Right lung (tissue), 5 donors: Measurements from ENCODE around the gene POLR3GL. TPM values are rescaled to one million over a fixed set of nuclear protein-coding genes. Genes with fewer than 3 reads are reported as not detected.
A peak's percentile ranks its signal among the peaks of the same experiment; 100 is the strongest.

Source experiments
- DNase-seq, 2 donors: peaks; one replicate each; pipeline ENCODE4 v3.0.0-alpha.2; 2013
- polyA plus RNA-seq, 5 donors: library from polyadenylated mRNA; unstranded; fragments of 120-200 nt; gene quantifications; one replicate each; pipeline versions ENCODE4 v1.2.1 to v1.2.3, GENCODE V29; 2013; ENCODE audit warnings: inconsistent platforms in 1 of 5, low replicate concordance in 1 of 5; ENCODE audit not compliant: insufficient read length in 5 of 5, insufficient read depth in 1 of 5

The POLR3GL gene
- polyA plus RNA-seq, 5 donors = 42.3 to 54.6 (median 45.7) TPM

- DNase-seq = no peak
These were observed 742 bp downstream of the POLR3GL start for GRCh38 chr1:145965119-145965744.

GRCh38 chr1:145967288-145967687, 2.8 kb downstream of the POLR3GL start:
- no peak for DNase-seq

GRCh38 chr1:145972580-145972979, 8.1 kb downstream of the POLR3GL start:
- DNase-seq = no peak

GRCh38 chr1:145974721-145975120, 10.2 kb downstream of the POLR3GL start:
- no peak for DNase-seq

GRCh38 chr1:145975216-145975615, 10.7 kb downstream of the POLR3GL start:
- DNase-seq = no peak

GRCh38 chr1:145977016-145977415, 12.5 kb downstream of the POLR3GL start:
- DNase-seq = no peak

GRCh38 chr1:145977486-145978470, 13.3 kb downstream of the POLR3GL start:
- DNase-seq = peak; percentile 71 to 80

GRCh38 chr1:145978471-145978853, 14.0 kb downstream of the POLR3GL start:
- no peak for DNase-seq

GRCh38 chr1:145978854-145979745, 14.6 kb downstream of the POLR3GL start:
- DNase-seq = peak; percentile 95 to 97

GRCh38 chr1:145979746-145980456, 15.4 kb downstream of the POLR3GL start:
- DNase-seq = no peak

GRCh38 chr1:145980457-145980994, 16.0 kb downstream of the POLR3GL start:
- DNase-seq = no peak

GRCh38 chr1:145982010-145982723, 17.7 kb downstream of the POLR3GL start:
- no peak for DNase-seq

- no peak for DNase-seq
These were observed 18.8 kb downstream of the POLR3GL start for GRCh38 chr1:145983206-145983675.

GRCh38 chr1:145983960-145984830, 19.7 kb downstream of the POLR3GL start:
- DNase-seq = no peak

GRCh38 chr1:145985129-145985501, 20.6 kb downstream of the POLR3GL start:
- no peak for DNase-seq

GRCh38 chr1:145985502-145986439, 21.3 kb downstream of the POLR3GL start:
- no peak for DNase-seq

GRCh38 chr1:145986551-145986950, 22.1 kb downstream of the POLR3GL start:
- no peak for DNase-seq

- no peak for DNase-seq
These were observed 23.4 kb downstream of the POLR3GL start for GRCh38 chr1:145987926-145988325.
